Neural crest cell (in vitro differentiated cells): ENCODE data around the gene PCIF1. TPM values are rescaled to one million over a fixed set of nuclear protein-coding genes. Genes with fewer than 3 reads are reported as not detected.
A peak's percentile ranks its signal among the peaks of the same experiment; 100 is the strongest.

Experiments used
- DNase-seq: peaks from one replicate; pipeline ENCODE4 v3.0.0; 2021; ENCODE audit warnings: low read depth, mixed read lengths, low spot score
- H3K27ac Mint-ChIP-seq: one replicate; pipeline ENCODE4 v1.8.0; 2021; ENCODE audit warnings: mild to moderate bottlenecking, mixed read lengths; ENCODE audit not compliant: unreplicated experiment
- H3K27me3 Mint-ChIP-seq: 2 replicates; pipeline ENCODE4 v1.8.0; 2021; ENCODE audit warnings: low read depth, mild to moderate bottlenecking, mixed read lengths
- H3K36me3 Mint-ChIP-seq: 2 replicates; pipeline ENCODE4 v1.8.0; 2021; ENCODE audit warnings: low read depth, mild to moderate bottlenecking, mixed read lengths
- H3K4me1 Mint-ChIP-seq: 2 replicates; pipeline ENCODE4 v1.8.0; 2021; ENCODE audit warnings: mixed read lengths
- H3K4me3 Mint-ChIP-seq: one replicate; pipeline ENCODE4 v1.8.0; 2021; ENCODE audit warnings: mild to moderate bottlenecking, mixed read lengths
- H3K9me3 Mint-ChIP-seq: 2 replicates; pipeline ENCODE4 v1.8.0; 2021; ENCODE audit warnings: mixed read lengths
- CTCF ChIP-seq: fragments of 200-600 bp; sonication (generic); conservative IDR thresholded peaks from 2 replicates; pipeline ENCODE4 v1.5.0; 2021; ENCODE audit warnings: antibody characterized with exemption, mild to moderate bottlenecking
- total RNA-seq: library from RNA; stranded (reverse); gene quantifications from 2 replicates; pipeline ENCODE4 v1.2.1, GENCODE V29; 2021

Gene PCIF1
- total RNA-seq, 1 donor from 2014 or later = 36.5 TPM

GRCh38 chr20:45944151-45944964 is 9.9 kb downstream of the PCIF1 start:
- Mint-ChIP-seq H3K9me3 (no peaks in the 10 kb centered on the region), H3K4me3 (no peak overlapping the region), H3K4me1 (no peaks in the 10 kb centered on the region), H3K36me3 (peaks cover 8% of the 10 kb centered on the region), H3K27me3 (no peaks in the 10 kb centered on the region), H3K27ac (no peak overlapping the region)
- DNase-seq = no peak
- TF ChIP-seq CTCF = no peak

GRCh38 chr20:45944965-45945677 is 10.6 kb downstream of the PCIF1 start:
- H3K27me3 Mint-ChIP-seq = no peaks in the 10 kb centered on the region
- no peak for DNase-seq
- TF ChIP-seq CTCF = no peak
- no peaks in the 10 kb centered on the region for H3K9me3 Mint-ChIP-seq
- H3K4me1 Mint-ChIP-seq = no peaks in the 10 kb centered on the region
- peak overlapping the region; percentile 47 for H3K27ac Mint-ChIP-seq
- H3K36me3 Mint-ChIP-seq = peaks cover 4% of the 10 kb centered on the region
- H3K4me3 Mint-ChIP-seq = peak overlapping the region; percentile 23

GRCh38 chr20:45945678-45946148 is 11.2 kb downstream of the PCIF1 start:
- Mint-ChIP-seq H3K9me3 (no peaks in the 10 kb centered on the region), H3K36me3 (peaks cover 4% of the 10 kb centered on the region), H3K27ac (no peak overlapping the region), H3K4me1 (no peaks in the 10 kb centered on the region), H3K27me3 (no peaks in the 10 kb centered on the region), H3K4me3 (no peak overlapping the region)
- no peak for DNase-seq
- TF ChIP-seq CTCF = no peak

GRCh38 chr20:45946149-45946970 is 11.9 kb downstream of the PCIF1 start:
- no peak for DNase-seq
- peaks cover 4% of the 10 kb centered on the region for H3K36me3 Mint-ChIP-seq
- no peaks in the 10 kb centered on the region for H3K4me1 Mint-ChIP-seq
- TF ChIP-seq CTCF = no peak
- no peaks in the 10 kb centered on the region for H3K9me3 Mint-ChIP-seq
- H3K27me3 Mint-ChIP-seq = no peaks in the 10 kb centered on the region
- no peak overlapping the region for H3K4me3 Mint-ChIP-seq
- peak overlapping the region; percentile 35 for H3K27ac Mint-ChIP-seq

GRCh38 chr20:45947110-45947866 is 12.8 kb downstream of the PCIF1 start:
- no peak overlapping the region for H3K27ac Mint-ChIP-seq
- no peaks in the 10 kb centered on the region for H3K4me1 Mint-ChIP-seq
- peaks cover 8% of the 10 kb centered on the region for H3K36me3 Mint-ChIP-seq
- H3K4me3 Mint-ChIP-seq = no peak overlapping the region
- no peak for TF ChIP-seq CTCF
- no peaks in the 10 kb centered on the region for H3K9me3 Mint-ChIP-seq
- H3K27me3 Mint-ChIP-seq = no peaks in the 10 kb centered on the region
- DNase-seq = no peak
